Lower leg skin (tissue), 4 donors: ENCODE results near the gene SOWAHC. TPM values are rescaled to one million over a fixed set of nuclear protein-coding genes. Genes with fewer than 3 reads are reported as not detected.

ENCODE experiments used
- DNase-seq, 2 donors: peaks; one replicate each; pipeline ENCODE4 v3.0.0-alpha.2; 2019; ENCODE audit warnings: low spot score in 2 of 2
- H3K4me3 ChIP-seq: fragments of 200-600 bp; sonication (generic); 2 replicates; pipeline ENCODE4 v1.5.1; 2017; ENCODE audit warnings: mild to moderate bottlenecking, low read depth; ENCODE audit not compliant: poor library complexity, severe bottlenecking
- CTCF ChIP-seq, 3 donors: fragments of 450-650 bp; IDR thresholded peaks; one replicate each; pipeline ENCODE4 v1.5.1; 2016; ENCODE audit warnings: antibody characterized with exemption in 3 of 3, mild to moderate bottlenecking in 3 of 3, moderate library complexity in 2 of 3
- POLR2A ChIP-seq, 2 donors: fragments of 450-650 bp; IDR thresholded peaks; one replicate each; pipeline ENCODE4 v1.6.1; 2016 to 2017; ENCODE audit warnings: antibody characterized with exemption in 2 of 2, mild to moderate bottlenecking in 1 of 2, moderate library complexity in 1 of 2
- WGBS, 2 donors: methylation state at CpG; one replicate each; pipeline ENCODE4 v1.1.5; 2018; 5-methylcytosine and 5-hydroxymethylcytosine counted together
- intact Hi-C: fragments of 100-400 bp; cut with DNase I; formaldehyde crosslinking; loops from one replicate; pipeline ENCODE4 v1.15.0; 2023; ENCODE audit warnings: low total_unique reads
- total RNA-seq, 4 donors: library from RNA; depleted of rRNA; stranded (reverse); fragments of >200 nt; gene quantifications; one replicate each; pipeline ENCODE4 v1.1.0, GENCODE V29; 2016

Gene SOWAHC
- total RNA-seq, 4 donors from 2014 or later: 80.6 to 85.9 (median 81.7) TPM

- DNase-seq: no peak
- whole genome bisulfite sequencing, 2 donors: 83 to 91% methylated on average over 8 of the region's 8 CpGs
- intact Hi-C loops: no loop called here
- TF ChIP-seq CTCF (IDR thresholded peaks at IDR 0.05): no peak
- TF ChIP-seq POLR2A (IDR thresholded peaks at IDR 0.05): no peak
- no peak overlapping the region for H3K4me3 ChIP-seq
These were observed 40.3 kb downstream of the SOWAHC start for GRCh38 chr2:109654326-109655050.

GRCh38 chr2:109655287-109655686, 41.1 kb downstream of the SOWAHC start:
- intact Hi-C loops: no loop called here
- 81 to 87% methylated on average over 3 of the region's 3 CpGs for WGBS, 2 donors
- DNase-seq: peak in 1 of 2 donors; percentile 32
- TF ChIP-seq POLR2A (IDR thresholded peaks at IDR 0.05): no peak
- TF ChIP-seq CTCF (IDR thresholded peaks at IDR 0.05): no peak
- H3K4me3 ChIP-seq: no peak overlapping the region

- WGBS, 2 donors: 83% methylated on average over 9 of the region's 9 CpGs
- intact Hi-C loops: no loop called here
- TF ChIP-seq POLR2A (IDR thresholded peaks at IDR 0.05) (no peak), CTCF (IDR thresholded peaks at IDR 0.05) (no peak)
- no peak overlapping the region for H3K4me3 ChIP-seq
- DNase-seq: peak in 1 of 2 donors; percentile 78
These were observed 45.4 kb downstream of the SOWAHC start for GRCh38 chr2:109659396-109660045.

- TF ChIP-seq POLR2A (IDR thresholded peaks at IDR 0.05) (no peak), CTCF (IDR thresholded peaks at IDR 0.05) (no peak)
- 45 to 53% methylated on average over 3 of the region's 3 CpGs for WGBS, 2 donors
- intact Hi-C loops: no loop called here
- DNase-seq: peak in 1 of 2 donors; percentile 74
- H3K4me3 ChIP-seq: no peak overlapping the region
These were observed 46.1 kb downstream of the SOWAHC start for GRCh38 chr2:109660046-109660860.

- intact Hi-C loops: no loop called here
- no peak for TF ChIP-seq POLR2A (IDR thresholded peaks at IDR 0.05)
- TF ChIP-seq CTCF (IDR thresholded peaks at IDR 0.05): no peak
- H3K4me3 ChIP-seq: no peak overlapping the region
- peak in 1 of 2 donors; percentile 34 for DNase-seq
These were observed 48.7 kb downstream of the SOWAHC start for GRCh38 chr2:109662889-109663288.
